K562 (cell line): ENCODE measurements around the gene BRD4. TPM values are rescaled to one million over a fixed set of nuclear protein-coding genes. Genes with fewer than 3 reads are reported as not detected.

Experiments used
- ADNP ChIP-seq: fragments of 200-800 bp; sonication (Bioruptor generic); IDR thresholded peaks from 2 replicates; pipeline ENCODE4 v1.6.1; 2016; ENCODE audit warnings: missing genetic modification characterization, missing compliant biosample characterization
- CBFA2T2 ChIP-seq: fragments of 450-650 bp; conservative IDR thresholded peaks from 2 replicates; pipeline ENCODE4 v1.6.1; 2017; ENCODE audit warnings: mild to moderate bottlenecking
- E2F5 ChIP-seq: sonication (generic); formaldehyde crosslinking; IDR thresholded peaks from 2 replicates; pipeline ENCODE4 v1.8.0; 2022; ENCODE audit warnings: mild to moderate bottlenecking, missing genetic modification reagents
- GABPB2 ChIP-seq: fragments of 250-450 bp; sonication (Bioruptor Pico); conservative IDR thresholded peaks from 2 replicates; pipeline ENCODE4 v1.5.1; 2021; ENCODE audit warnings: mild to moderate bottlenecking
- GATA2 ChIP-seq: sonication (generic); formaldehyde crosslinking; IDR thresholded peaks from 2 replicates; pipeline ENCODE4 v1.4.0; 2020; ENCODE audit warnings: mild to moderate bottlenecking, missing genetic modification reagents
- HDGF ChIP-seq: fragments of 450-650 bp; IDR thresholded peaks from 2 replicates; pipeline ENCODE4 v1.6.1; 2016
- MBD1 ChIP-seq: fragments of 250-450 bp; sonication (Bioruptor Pico); IDR thresholded peaks from 2 replicates; pipeline ENCODE4 v1.8.0; 2022; ENCODE audit warnings: inconsistent platforms
- RBFOX2 ChIP-seq: fragments of 200-400 bp; formaldehyde crosslinking; IDR thresholded peaks from 2 replicates; pipeline ENCODE4 v1.6.1; 2017; ENCODE audit warnings: low read depth, mild to moderate bottlenecking, low read length, moderate library complexity
- SMARCA4 ChIP-seq: fragments of 450-650 bp; IDR thresholded peaks from 2 replicates; pipeline ENCODE4 v1.6.1; 2016
- STAG1 ChIP-seq: sonication (generic); formaldehyde crosslinking; IDR thresholded peaks from 2 replicates; pipeline ENCODE4 v1.5.0; 2020; ENCODE audit warnings: missing genetic modification reagents, borderline replicate concordance
- TRIM24 ChIP-seq, 2 experiments: fragments of 450-650 bp; IDR thresholded peaks; 2 replicates each; pipeline ENCODE4 v1.6.1; 2016
- TSC22D4 ChIP-seq: fragments of 450-650 bp; IDR thresholded peaks from 2 replicates; pipeline ENCODE4 v1.6.1; 2016; ENCODE audit warnings: missing genetic modification characterization, missing biosample characterization, control low read depth
- ZBTB40 ChIP-seq, 2 experiments: fragments of 450-650 bp in 1 of 2; sonication (generic) in 1 of 2; formaldehyde crosslinking in 1 of 2; IDR thresholded peaks; 2 replicates each; pipeline versions ENCODE4 v1.7.1 to v1.9.0; 2016 to 2022; ENCODE audit warnings: inconsistent platforms in 1 of 2, mild to moderate bottlenecking in 1 of 2, missing genetic modification reagents in 1 of 2
- ZFP36 ChIP-seq: fragments of 150-350 bp; IDR thresholded peaks from 2 replicates; pipeline ENCODE4 v1.6.1; 2018; ENCODE audit warnings: low read length, low read depth; ENCODE audit not compliant: partially characterized antibody
- ZNF134 ChIP-seq: fragments of 250-450 bp; sonication (Bioruptor Pico); conservative IDR thresholded peaks from 2 replicates; pipeline ENCODE4 v1.4.0; 2020
- ZNF76 ChIP-seq: fragments of 250-450 bp; sonication (Bioruptor Pico); IDR thresholded peaks from 2 replicates; pipeline ENCODE4 v1.4.0; 2020; ENCODE audit warnings: mild to moderate bottlenecking, moderate library complexity, borderline replicate concordance
- ZNF766 ChIP-seq: fragments of 200-800 bp; sonication (Bioruptor generic); conservative IDR thresholded peaks from 2 replicates; pipeline ENCODE4 v1.6.1; 2016; ENCODE audit warnings: missing genetic modification characterization, missing compliant biosample characterization
- ZNF780A ChIP-seq: fragments of 250-450 bp; sonication (Bioruptor Pico); IDR thresholded peaks from 2 replicates; pipeline ENCODE4 v1.5.0; 2021; ENCODE audit warnings: mild to moderate bottlenecking
- polyA plus RNA-seq, 8 experiments: library from polyadenylated mRNA; depleted of rRNA in 4 of 8; stranded (reverse) in 5 of 8; unstranded in 3 of 8; fragments of >200 nt; fragmentation: Nextera tagmentation in 2 of 8; fragmentation: Illumina TruSeq in 1 of 8; extraction: Ambion mirVana in 2 of 8; extraction: Trizol in 1 of 8; gene quantifications; 2 replicates each; pipeline versions ENCODE4 v1.2.1 to v1.2.3, GENCODE V29; 2011 to 2014; ENCODE audit warnings: inconsistent platforms in 1 of 8, missing spikeins in 1 of 8
- total RNA-seq, 7 experiments: library from RNA; depleted of rRNA in 6 of 7; stranded (reverse); fragments of >200 nt in 6 of 7; fragmentation: Illumina TruSeq in 2 of 7; extraction: Trizol in 2 of 7; gene quantifications; 2 replicates each; pipeline versions ENCODE4 v1.2.1 to v1.2.3, GENCODE V29; 2011 to 2021; ENCODE audit warnings: low replicate concordance in 1 of 7

The BRD4 gene
- total and polyA plus RNA-seq, 9 of the 15 experiments (the other 6 are each of a cell fraction or from before 2014, with no cell fraction given) = 1.8 to 105 (median 15.6) TPM

- peak; percentile 86 for TF ChIP-seq ZNF766
- no peak for TF ChIP-seq CBFA2T2
- no peak for TF ChIP-seq ZBTB40 (IDR thresholded peaks at IDR 0.05)
- TF ChIP-seq ZBTB40 (CRISPR knock-in tag; IDR thresholded peaks at IDR 0.05) = no peak
- 0 out of 2 replicates have a peak, but pooled peaks have one; percentile 12 for TF ChIP-seq RBFOX2
- no peak for TF ChIP-seq GATA2 (CRISPR knock-in tag)
- no peak for TF ChIP-seq ADNP (tag)
- TF ChIP-seq STAG1 (CRISPR knock-in tag) = no peak
- TF ChIP-seq GABPB2 (CRISPR knock-in tag) = no peak
- TF ChIP-seq E2F5 (CRISPR knock-in tag) = no peak
- TF ChIP-seq ZNF76 (CRISPR knock-in tag) = no peak
- no peak for TF ChIP-seq TSC22D4 (tag)
- TF ChIP-seq SMARCA4 = peak; percentile 67; the same call in 1 of the 2 replicates
- no peak for TF ChIP-seq MBD1 (CRISPR knock-in tag)
- no peak for TF ChIP-seq HDGF
- TF ChIP-seq ZNF134 (CRISPR knock-in tag) = 0 out of 2 replicates have a peak, but pooled peaks have one; percentile 46
- peak; percentile 78 to 87; a peak in 3 of 4 replicates for TF ChIP-seq TRIM24 (IDR thresholded peaks at IDR 0.05)
- TF ChIP-seq ZFP36 = peak; percentile 27
- no peak for TF ChIP-seq ZNF780A
These were observed 31.7 kb downstream of the BRD4 start (continued) for GRCh38 chr19:15300533-15301197.
